Endothelial cell of umbilical vein (primary cell): ENCODE data around the gene PRF1. TPM values are rescaled to one million over a fixed set of nuclear protein-coding genes. Genes with fewer than 3 reads are reported as not detected.

Experiments used
- BruUV-seq: library from RNA; stranded (reverse); fragments of 400-500 nt; replicated peaks from 2 replicates; lab custom pipeline; 2021; lab: Mats Ljungman, UMichigan
- CTCF ChIA-PET: fragments of 300-600, 350-600 bp; sonication (Branson Sonifier 250); formaldehyde crosslinking; loops from one replicate; lab custom pipeline; 2021; ENCODE audit warnings: antibody characterized with exemption, inconsistent platforms; lab: Charles Lee
- POLR2A ChIA-PET: fragments of 300-600, 350-600 bp; sonication (Branson Sonifier 250); formaldehyde crosslinking; loops from one replicate; lab custom pipeline; 2021; ENCODE audit warnings: antibody characterized with exemption, inconsistent platforms; lab: Charles Lee
- DNase-seq: peaks from one replicate; pipeline ENCODE4 v3.0.0-alpha.2; 2011; ENCODE audit warnings: low read depth, low spot score
- FAIRE-seq: peaks from 2 replicates; lab custom pipeline; 2011; peaks lifted over from hg19 to GRCh38; lab: Jason Lieb, UNC
- H2AFZ ChIP-seq: 2 replicates; pipeline ENCODE4 v1.6.0; 2012; ENCODE audit warnings: low read depth, low read length, control low read depth, inconsistent platforms
- H3K27ac ChIP-seq: 2 replicates; pipeline ENCODE4 v1.5.1; 2011; ENCODE audit warnings: low read depth, mild to moderate bottlenecking, control low read depth, low read length, moderate library complexity; ENCODE audit not compliant: insufficient read depth
- H3K27me3 ChIP-seq, 2 experiments: 2 replicates each; pipeline versions ENCODE4 v1.6.0 to v1.6.1; 2011; ENCODE audit warnings: low read length in 2 of 2, mixed read lengths in 1 of 2; ENCODE audit not compliant: control insufficient read depth in 2 of 2, insufficient read depth in 2 of 2
- H3K36me3 ChIP-seq, 2 experiments: 2 replicates in 1 of 2; 3 replicates in 1 of 2; pipeline ENCODE4 v1.5.1; 2011; ENCODE audit warnings: low read length in 2 of 2, mild to moderate bottlenecking in 1 of 2, moderate library complexity in 1 of 2; ENCODE audit not compliant: control insufficient read depth in 2 of 2, insufficient read depth in 2 of 2; ENCODE audit errors: extremely low read depth in 1 of 2
- H3K4me1 ChIP-seq: 3 replicates; pipeline ENCODE4 v1.5.1; 2011; ENCODE audit warnings: mild to moderate bottlenecking, low read length; ENCODE audit not compliant: control insufficient read depth, insufficient read depth; ENCODE audit errors: extremely low read depth
- H3K4me2 ChIP-seq: 2 replicates; pipeline ENCODE4 v1.6.1; 2011; ENCODE audit warnings: low read length, control low read depth, mixed read lengths; ENCODE audit not compliant: insufficient read depth
- H3K4me3 ChIP-seq, 3 experiments: fragments of 200-600 bp in 1 of 3; sonication (generic), shearing (Covaris generic) in 1 of 3; replicated peaks in 1 of 3; 2 replicates each; pipeline ENCODE4 v1.5.1; 2011 to 2016; ENCODE audit warnings: control low read depth in 3 of 3, low read length in 3 of 3, mild to moderate bottlenecking in 2 of 3, inconsistent platforms in 1 of 3, low read depth in 1 of 3, moderate library complexity in 1 of 3; ENCODE audit not compliant: insufficient read depth in 1 of 3
- H3K79me2 ChIP-seq: 2 replicates; pipeline ENCODE4 v1.6.0; 2012; ENCODE audit warnings: low read length, inconsistent platforms; ENCODE audit not compliant: control insufficient read depth, insufficient read depth
- H3K9ac ChIP-seq: replicated peaks from 2 replicates; pipeline ENCODE3; 2011; ENCODE audit warnings: low read length, control low read depth; ENCODE audit not compliant: insufficient read depth; ENCODE audit errors: extremely low read depth
- H3K9me1 ChIP-seq: replicated peaks from 3 replicates; pipeline ENCODE4 v1.6.0; 2011; ENCODE audit warnings: mild to moderate bottlenecking, low read length; ENCODE audit not compliant: control insufficient read depth, insufficient read depth; ENCODE audit errors: extremely low read depth
- H3K9me3 ChIP-seq: replicated peaks from 2 replicates; pipeline ENCODE4 v1.5.1; 2012; ENCODE audit warnings: low read length, inconsistent platforms; ENCODE audit not compliant: control insufficient read depth, insufficient read depth
- H4K20me1 ChIP-seq: replicated peaks from 2 replicates; pipeline ENCODE3; 2011; ENCODE audit warnings: mild to moderate bottlenecking, low read length; ENCODE audit not compliant: control insufficient read depth, insufficient read depth; ENCODE audit errors: extremely low read depth
- CTCF ChIP-seq, 2 donors: IDR thresholded peaks; 1 replicate in 1 of 2; 2 replicates in 1 of 2; pipeline ENCODE4 v1.5.1; 2011; ENCODE audit warnings: low read length in 2 of 2, mild to moderate bottlenecking in 2 of 2, moderate library complexity in 2 of 2, control low read depth in 1 of 2, inconsistent platforms in 1 of 2, low read depth in 1 of 2; ENCODE audit not compliant: insufficient read depth in 1 of 2; ENCODE audit errors: extremely low read depth in 1 of 2
- GATA2 ChIP-seq: IDR thresholded peaks from 2 replicates; pipeline ENCODE4 v1.7.0; 2011; ENCODE audit warnings: low read depth, mild to moderate bottlenecking, moderate library complexity, mixed read lengths, low read length; ENCODE audit not compliant: insufficient read length, insufficient read depth
- JUN ChIP-seq: IDR thresholded peaks from 2 replicates; pipeline ENCODE4 v1.6.1; 2011; ENCODE audit warnings: borderline replicate concordance, low read depth; ENCODE audit not compliant: insufficient read length, insufficient read depth
- MYC ChIP-seq: IDR thresholded peaks from one replicate; pipeline ENCODE4 v1.6.1; 2011; ENCODE audit warnings: mild to moderate bottlenecking, low read depth, low read length
- POLR2A ChIP-seq: IDR thresholded peaks from 2 replicates; pipeline ENCODE4 v1.6.1; 2012; ENCODE audit warnings: low read depth, mild to moderate bottlenecking, control low read depth, low read length
- dilution Hi-C: fragments of 300-500 bp; cut with MboI; formaldehyde crosslinking; loops from one replicate; pipeline ENCODE4 v1.15.0; 2019; ENCODE audit warnings: low sequenced_read_pairs; ENCODE audit not compliant: extremely low pct_ligation_motif_present
- intact Hi-C: fragments of 100-400 bp; cut with micrococcal nuclease; formaldehyde crosslinking; loops from one replicate; pipeline ENCODE4 v1.10.0; 2022
- polyA plus RNA-seq, 4 experiments: library from polyadenylated mRNA; depleted of rRNA in 3 of 4; stranded (reverse) in 3 of 4; unstranded in 1 of 4; fragments of >200 nt; gene quantifications; 2 replicates each; pipeline versions ENCODE4 v1.2.1 to v1.2.3, GENCODE V29; 2011 to 2012; ENCODE audit warnings: missing spikeins in 1 of 4
- total RNA-seq: library from RNA; stranded (reverse); gene quantifications from 2 replicates; pipeline ENCODE4 v1.2.3, GENCODE V29; 2021
- TF ChIP-seq, protein P1 (sequence below): IDR thresholded peaks from 2 replicates; pipeline ENCODE4 v1.6.1; 2011; ENCODE audit not compliant: insufficient read depth, insufficient read length

PRF1 gene
- total and polyA plus RNA-seq, 2 donors (not counting 3 experiments of a cell fraction or from before 2014, with no cell fraction given), result not detected

GRCh38 chr10:70571236-70571635, 31.3 kb downstream of the PRF1 start:
- dilution Hi-C loops, result no loop called here
- ChIA-PET POLR2A (no interaction called here), CTCF (interaction anchor here (0.7 to 1.4 kb wide), 3 partner anchors 11 to 21 kb away, joined by 3 read pairs; no protein-coding TSS in a partner anchor)
- no peak overlapping the region for H3K4me2 ChIP-seq
- no peaks in the 10 kb centered on the region for H4K20me1 ChIP-seq
- intact Hi-C loops, result no loop called here
- no peaks in the 10 kb centered on the region for H3K9me3 ChIP-seq
- H3K27me3 ChIP-seq, result no peaks in the 10 kb centered on the region
- BruUV-seq, result no TSS peak
- no peak overlapping the region for H2AFZ ChIP-seq
- no peaks in the 10 kb centered on the region for H3K9me1 ChIP-seq
- DNase-seq (no peak), FAIRE-seq (no peak)
- no peaks in the 10 kb centered on the region for H3K79me2 ChIP-seq
- H3K9ac ChIP-seq, result no peak overlapping the region
- H3K36me3 ChIP-seq, result no peaks in the 10 kb centered on the region
- no peaks in the 10 kb centered on the region for H3K4me1 ChIP-seq
- H3K4me3 ChIP-seq, result no peak overlapping the region
- H3K27ac ChIP-seq, result no peak overlapping the region
- no peak for TF ChIP-seq MYC
- TF ChIP-seq JUN, result no peak
- no peak for TF ChIP-seq CTCF (IDR thresholded peaks at IDR 0.05; ENCODE audit: extremely low read depth in 1 of 2, insufficient read depth in 1 of 2, low read depth in 1 of 2, low read length in 2 of 2)
- TF ChIP-seq GATA2, result no peak
- TF ChIP-seq POLR2A, result no peak
- TF ChIP-seq, protein P1, sequence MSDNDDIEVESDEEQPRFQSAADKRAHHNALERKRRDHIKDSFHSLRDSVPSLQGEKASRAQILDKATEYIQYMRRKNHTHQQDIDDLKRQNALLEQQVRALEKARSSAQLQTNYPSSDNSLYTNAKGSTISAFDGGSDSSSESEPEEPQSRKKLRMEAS, result no peak
